ENCODE data around the gene PACS2. TPM values are rescaled to one million over a fixed set of nuclear protein-coding genes. Genes with fewer than 3 reads are reported as not detected.

Gene PACS2
- total and polyA plus RNA-seq, 2 of the 4 experiments (the other 2 are of a cell fraction): 15.6 to 32.2 TPM

DNA sequence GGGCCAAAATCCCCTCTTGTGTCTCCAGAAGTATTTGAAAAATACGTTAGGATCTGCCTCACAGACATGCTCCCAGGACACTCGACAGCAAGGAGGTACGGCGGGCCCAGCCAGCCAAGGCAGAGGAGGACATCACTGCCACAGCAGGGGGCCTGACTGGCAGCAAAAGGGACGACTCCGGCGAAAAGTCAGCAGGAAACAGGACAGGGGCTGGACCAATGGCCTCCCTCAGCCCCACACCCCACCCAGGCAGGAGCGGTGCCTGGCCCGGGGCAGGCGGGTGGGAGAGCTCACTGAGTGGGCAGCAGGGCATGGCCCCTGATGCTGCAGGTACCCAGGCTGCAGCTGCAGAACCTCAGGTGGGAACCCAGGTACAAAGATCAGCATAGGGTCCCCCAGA lies 31.5 kb upstream of the PACS2 start:
- no peak overlapping the region for H3K4ac ChIP-seq (ENCODE audit: low read depth, low read length)
- H3K9ac ChIP-seq (ENCODE audit: low read depth, low read length): no peak overlapping the region
- no peak overlapping the region for H2BK120ac ChIP-seq (ENCODE audit: low read depth, low read length)
- H2AK9ac ChIP-seq (replicated peaks; ENCODE audit: low read depth, low read length, poor library complexity): no peak overlapping the region
- H3K18ac ChIP-seq (ENCODE audit: low read depth, low read length): no peak overlapping the region
- H2BK20ac ChIP-seq (ENCODE audit: low read depth, low read length): no peak overlapping the region
- no peak overlapping the region for H3K56ac ChIP-seq (ENCODE audit: extremely low read depth, insufficient read depth, low read length)
- H2AK5ac ChIP-seq (ENCODE audit: low read depth, low read length): no peak overlapping the region
- in situ Hi-C loops (cut with MboI; ENCODE audit: low sequenced_read_pairs): loop anchor here (5.0 kb wide), 1 partner anchor 81 kb away; no protein-coding TSS in a partner anchor
- no peak overlapping the region for H4K8ac ChIP-seq (ENCODE audit: low read depth in 2 of 2, low read length in 2 of 2)
- H2AFZ ChIP-seq (replicated peaks; ENCODE audit: low read length, poor library complexity): no peak overlapping the region
- dilution Hi-C loops (cut with HindIII; ENCODE audit: low sequenced_read_pairs, unreplicated experiment): no loop called here
- peaks cover 52% of the 10 kb centered on the region for H4K20me1 ChIP-seq (ENCODE audit: insufficient read depth, low read length)
- 86% methylated on average over 1 of the region's 10 CpGs; no CpG with 5 or more reads in 1 of the 2 experiments for WGBS, 2 experiments (ENCODE audit: extremely low coverage in 2 of 2, insufficient read length in 1 of 2)
- H4K91ac ChIP-seq (ENCODE audit: insufficient read depth, low read depth, low read length): no peak overlapping the region
- ChIA-PET POLR2A (ENCODE audit: unreplicated experiment) (no interaction called here), CTCF (no interaction called here)
- no peak overlapping the region for H3K4me2 ChIP-seq (ENCODE audit: low read depth, low read length)
- H3K14ac ChIP-seq (replicated peaks; ENCODE audit: low read depth, low read length): no peak overlapping the region
- H4K5ac ChIP-seq (ENCODE audit: low read depth, low read length): no peak overlapping the region
- H3K36me3 ChIP-seq (ENCODE audit: control insufficient read depth, insufficient read depth, low read length): peaks cover 10% of the 10 kb centered on the region
- BruUV-seq (replicated peaks): no TSS peak
- H3K4me1 ChIP-seq (ENCODE audit: control insufficient read depth, insufficient read depth, low read length): no peaks in the 10 kb centered on the region; the same call in 1 of the 2 replicates
- no peak overlapping the region for H3K23ac ChIP-seq (ENCODE audit: low read depth, low read length)
- H2BK15ac ChIP-seq (ENCODE audit: low read depth, low read length): no peak overlapping the region
- no peak for DNase-seq
- 0 out of 2 replicates have a peak, but pooled peaks cover 3% of the 10 kb centered on the region for H3K9me1 ChIP-seq (ENCODE audit: insufficient read depth, low read length)
- no peaks in the 10 kb centered on the region for H3K27me3 ChIP-seq (ENCODE audit: control insufficient read depth, insufficient read depth, low read length)
- no peak overlapping the region for H2BK5ac ChIP-seq (ENCODE audit: low read depth, low read length, poor library complexity, severe bottlenecking)
- no peaks in the 10 kb centered on the region for H3K9me3 ChIP-seq (ENCODE audit: control insufficient read depth, insufficient read depth, low read length)
- intact Hi-C loops (cut with micrococcal nuclease): loop anchor here (5.0 kb wide), 1 partner anchor 69 kb away; no protein-coding TSS in a partner anchor
- no peak overlapping the region for H3K27ac ChIP-seq (ENCODE audit: insufficient read depth, low read length)
- ATAC-seq (ENCODE audit: low read depth): no peak
- peaks cover 19 to 56% of the 10 kb centered on the region in 2 experiments for H3K79me1 ChIP-seq (ENCODE audit: low read depth in 1 of 2, low read length in 2 of 2)
- H3K4me3 ChIP-seq (ENCODE audit: insufficient read depth, low read depth, low read length): no peak overlapping the region
- TF ChIP-seq NFE2L2 (IDR thresholded peaks at IDR 0.05; ENCODE audit: low read depth, low read length) (no peak), CHD1 (IDR thresholded peaks at IDR 0.05; ENCODE audit: low read depth, low read length) (no peak), FOS (IDR thresholded peaks at IDR 0.05; ENCODE audit: low read depth, low read length) (no peak), RFX5 (IDR thresholded peaks at IDR 0.05; ENCODE audit: low read depth, low read length) (no peak), RCOR1 (IDR thresholded peaks at IDR 0.05; ENCODE audit: insufficient replicate concordance, low read length) (no peak), SMC3 (IDR thresholded peaks at IDR 0.05; ENCODE audit: low read depth, low read length) (no peak), MAZ (IDR thresholded peaks at IDR 0.05; ENCODE audit: borderline replicate concordance, low read depth, low read length) (no peak)

All from IMR-90 (cell line).